Stimulated activated CD8-positive, alpha-beta memory T cell treated with anti-CD3 and anti-CD28 coated beads, Interleukin-12 subunit alpha, Interleukin-12 subunit beta, amount 100 ng/mL, for 4 hours (primary cell): Measurements from ENCODE around the gene FAM240B.

Experiments
- DNase-seq: peaks from one replicate; pipeline ENCODE4 v3.0.0-alpha.2; 2020; ENCODE audit warnings: low read depth

Gene FAM240B

GRCh38 chr9:38668791-38669466 is 51.0 kb downstream of the FAM240B start:
- no peak for DNase-seq

GRCh38 chr9:38662763-38663593 is 57.0 kb downstream of the FAM240B start:
- no peak for DNase-seq

- no peak for DNase-seq
Observed at GRCh38 chr9:38659538-38659937, 60.4 kb downstream of the FAM240B start.

DNA sequence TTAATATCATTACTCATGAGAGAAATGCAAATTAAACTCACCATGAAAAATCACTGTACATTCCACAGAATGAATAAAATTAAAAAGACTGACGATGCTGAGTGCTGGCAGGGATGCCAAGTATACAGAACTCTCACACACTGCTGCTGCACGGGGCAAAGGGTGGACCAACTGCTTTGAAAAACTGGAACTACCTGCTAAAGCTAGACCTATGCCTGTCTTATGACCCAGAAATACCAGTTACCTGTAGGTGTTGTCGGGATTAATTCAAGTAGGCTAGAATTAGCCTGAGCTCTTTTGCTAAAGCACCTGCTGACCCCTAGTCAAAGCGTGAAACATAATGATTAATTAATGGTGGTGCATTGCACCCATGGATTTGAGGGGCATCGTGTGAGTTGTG is 63.0 kb downstream of the FAM240B start:
- no peak for DNase-seq

DNA sequence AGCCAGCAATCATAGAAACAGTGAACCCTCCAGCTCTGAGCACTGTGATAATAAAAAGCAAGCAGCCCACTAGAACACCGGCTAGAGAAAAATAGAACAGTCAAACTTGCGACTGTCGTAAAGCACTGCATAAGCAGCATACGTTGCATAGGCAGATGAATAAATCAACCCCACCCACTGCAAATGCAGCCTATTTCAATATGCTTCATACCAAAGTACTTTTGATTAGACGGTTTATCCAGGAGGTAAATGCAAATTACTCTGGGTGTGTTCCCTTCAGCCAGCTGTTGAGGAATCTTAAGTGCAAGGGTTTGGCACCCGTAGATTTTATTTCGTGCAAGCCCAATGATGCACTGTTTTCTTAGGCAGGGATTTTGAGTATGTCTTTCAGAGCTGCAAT is 67.4 kb downstream of the FAM240B start:
- no peak for DNase-seq

DNA sequence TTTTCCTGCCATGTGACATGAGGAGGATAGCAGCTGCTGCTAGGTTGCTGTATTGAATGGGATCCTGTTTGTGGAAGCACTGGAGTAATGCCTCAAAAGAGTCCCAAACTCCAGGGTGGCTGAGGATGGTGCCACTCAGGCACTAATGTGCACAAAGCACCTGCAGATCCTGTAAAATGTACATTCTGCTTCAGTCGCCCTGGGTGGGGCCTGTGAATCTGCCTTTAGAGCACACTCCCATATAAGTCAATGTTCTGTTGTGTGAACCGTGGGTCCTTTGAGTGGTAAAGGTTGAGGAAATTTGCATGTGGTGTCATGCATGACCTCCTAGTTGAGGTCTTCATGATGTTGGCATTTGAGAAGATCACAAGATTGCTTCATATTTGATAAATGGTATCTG is 67.9 kb downstream of the FAM240B start:
- DNase-seq: no peak

GRCh38 chr9:38651400-38652042 is 68.4 kb downstream of the FAM240B start:
- DNase-seq: no peak

GRCh38 chr9:38650564-38650963 is 69.4 kb downstream of the FAM240B start:
- no peak for DNase-seq

DNA sequence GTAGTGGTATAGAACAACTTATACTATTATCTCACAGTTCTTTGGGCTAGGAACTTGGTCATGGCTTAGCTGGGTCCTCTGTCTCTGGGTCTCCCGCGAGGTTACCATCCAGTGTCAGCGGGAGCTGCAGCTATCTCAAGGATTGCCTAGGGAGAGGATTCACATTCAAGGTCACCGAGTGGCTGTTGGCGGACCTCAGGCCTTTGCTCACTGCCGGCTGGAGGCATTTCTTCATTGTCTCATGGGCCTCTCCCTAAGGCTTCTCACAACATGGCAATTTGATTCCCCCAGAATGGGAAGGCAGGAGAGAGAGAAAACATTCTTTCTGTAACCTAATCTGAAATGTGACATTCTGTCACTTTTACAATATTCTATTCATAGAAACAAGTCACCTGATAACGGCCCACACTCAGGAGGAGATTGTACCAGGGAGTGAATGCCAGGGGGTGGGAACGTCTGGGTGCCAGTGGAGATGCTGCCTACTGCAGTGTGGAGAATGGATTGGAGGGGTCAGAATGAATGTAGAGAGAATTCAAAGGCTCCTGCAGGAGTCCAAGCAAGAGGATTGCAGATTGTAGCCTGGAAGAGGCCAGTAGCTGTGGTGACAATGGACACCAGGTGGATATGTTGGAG is 70.1 kb downstream of the FAM240B start:
- no peak for DNase-seq

DNA sequence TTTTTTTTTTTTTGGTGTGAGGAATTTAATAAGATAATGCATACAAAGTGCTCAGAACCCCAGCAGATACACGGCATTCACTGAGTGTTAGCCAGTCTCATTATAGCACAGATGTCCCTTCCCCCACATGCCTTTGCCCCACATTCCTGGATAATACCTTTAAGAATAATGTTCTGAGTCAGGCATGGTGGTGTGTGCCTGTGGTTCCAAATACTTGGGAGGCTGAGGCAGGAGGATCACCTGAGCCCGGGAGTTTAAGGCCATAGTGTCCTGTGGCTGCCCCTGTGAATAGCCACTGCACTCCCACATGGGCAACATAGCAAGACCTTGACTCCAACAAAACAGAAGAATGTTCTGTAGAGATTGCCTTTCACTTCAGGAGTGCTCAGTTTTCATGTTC is 75.3 kb downstream of the FAM240B start:
- no peak for DNase-seq
